ENCODE results near the gene MAP3K20.
"Not testable (repeated sequence)": the region's sequence is repeated elsewhere in the genome, so short reads cannot be mapped to it uniquely, and the experiment has no call there.

Gene MAP3K20

GRCh38 chr2:173252581-173252980, 176.9 kb downstream of the MAP3K20 start:
- DNase-seq (ENCODE audit: low spot score), result no peak
- no peak for TF ChIP-seq CTCF (IDR thresholded peaks at IDR 0.05; ENCODE audit: extremely low read depth, missing control alignments)

- no peak for DNase-seq (ENCODE audit: low spot score)
- TF ChIP-seq CTCF (IDR thresholded peaks at IDR 0.05; ENCODE audit: extremely low read depth, missing control alignments), result no peak
Observed at GRCh38 chr2:173254659-173255058, 179.0 kb downstream of the MAP3K20 start.

GRCh38 chr2:173258701-173259100, 183.1 kb downstream of the MAP3K20 start:
- TF ChIP-seq CTCF (IDR thresholded peaks at IDR 0.05; ENCODE audit: extremely low read depth, missing control alignments), result no peak
- DNase-seq (ENCODE audit: low spot score), result no peak

DNA sequence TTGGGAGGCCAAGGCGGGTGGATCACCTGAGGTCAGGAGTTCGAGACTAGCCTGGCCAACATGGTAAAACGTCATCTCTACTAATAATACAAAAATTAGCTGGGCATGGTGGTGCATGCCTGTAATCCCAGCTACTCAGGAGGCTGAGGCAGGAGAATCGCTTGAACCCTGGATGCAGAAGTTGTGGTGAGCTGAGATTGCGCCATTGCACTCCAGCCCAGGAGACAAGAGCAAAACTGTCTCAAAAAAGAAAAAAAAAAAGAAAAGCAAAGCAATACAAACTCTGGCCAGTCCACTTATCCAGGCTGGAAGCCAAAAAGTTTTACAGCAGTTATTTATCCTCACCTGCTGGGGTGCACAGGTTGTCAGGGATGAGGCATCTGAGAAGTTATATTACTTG, 186.7 kb downstream of the MAP3K20 start:
- DNase-seq (ENCODE audit: low spot score), result not testable (repeated sequence)

GRCh38 chr2:173264151-173264550, 188.5 kb downstream of the MAP3K20 start:
- TF ChIP-seq CTCF (IDR thresholded peaks at IDR 0.05; ENCODE audit: extremely low read depth, missing control alignments), result no peak
- no peak for DNase-seq (ENCODE audit: low spot score)

DNA sequence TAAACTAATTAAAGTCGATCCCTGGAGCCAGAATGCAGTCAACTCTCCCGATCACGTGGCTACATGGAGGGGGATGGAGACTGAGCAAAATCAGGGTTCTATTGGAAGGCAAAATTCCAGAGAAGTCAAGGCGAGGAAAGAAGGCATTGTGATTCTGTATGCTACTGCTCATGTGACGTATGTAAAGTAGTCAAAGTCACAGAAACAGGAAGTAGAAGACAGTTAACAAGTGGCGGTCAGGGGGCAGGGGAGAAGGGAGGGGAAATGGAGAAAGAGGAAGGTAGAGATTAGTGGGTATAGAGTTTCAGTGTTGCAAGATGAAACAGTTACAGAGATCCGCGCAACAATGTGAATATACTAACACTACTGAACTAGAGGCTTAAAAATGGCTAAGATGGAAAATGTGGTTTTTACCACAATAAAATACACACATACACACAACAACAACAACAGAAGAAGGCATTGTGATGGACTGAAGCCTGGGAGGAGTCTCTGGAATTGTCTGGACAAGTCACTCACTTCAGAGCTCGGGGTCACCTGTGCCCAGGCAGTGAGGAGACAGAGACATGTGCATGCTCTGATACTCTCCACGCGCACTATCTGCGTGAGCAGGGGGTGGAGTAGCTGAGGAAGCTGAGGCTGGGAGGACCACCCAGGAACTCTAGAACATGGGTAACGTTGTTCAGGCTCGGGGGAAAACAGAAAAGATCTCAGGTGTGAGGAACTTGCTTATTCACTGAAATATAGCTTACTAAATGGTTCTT, 189.1 kb downstream of the MAP3K20 start:
- no peak for TF ChIP-seq CTCF (IDR thresholded peaks at IDR 0.05; ENCODE audit: extremely low read depth, missing control alignments)
- peak; percentile 59 for DNase-seq (ENCODE audit: low spot score)

DNA sequence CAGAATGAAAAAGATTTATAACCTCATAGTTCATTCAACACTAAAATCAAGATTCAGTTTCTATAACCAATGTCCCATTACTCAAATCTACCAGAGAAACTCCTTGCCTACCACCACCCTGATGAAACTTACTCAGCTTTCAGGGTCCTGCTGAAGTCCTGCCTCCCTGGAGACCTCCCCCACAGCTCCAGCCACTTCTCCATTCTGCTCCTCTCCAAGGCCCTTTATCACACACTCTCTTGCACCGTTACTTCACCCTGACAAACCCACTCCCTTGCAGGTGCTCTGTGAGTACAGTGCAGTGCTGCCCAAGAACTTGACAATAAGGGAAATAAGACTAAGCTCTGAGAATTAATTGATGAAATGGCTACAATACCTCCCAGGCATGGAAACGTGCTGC, 195.5 kb downstream of the MAP3K20 start:
- no peak for DNase-seq (ENCODE audit: low spot score)
- TF ChIP-seq CTCF (IDR thresholded peaks at IDR 0.05; ENCODE audit: extremely low read depth, missing control alignments), result no peak

DNA sequence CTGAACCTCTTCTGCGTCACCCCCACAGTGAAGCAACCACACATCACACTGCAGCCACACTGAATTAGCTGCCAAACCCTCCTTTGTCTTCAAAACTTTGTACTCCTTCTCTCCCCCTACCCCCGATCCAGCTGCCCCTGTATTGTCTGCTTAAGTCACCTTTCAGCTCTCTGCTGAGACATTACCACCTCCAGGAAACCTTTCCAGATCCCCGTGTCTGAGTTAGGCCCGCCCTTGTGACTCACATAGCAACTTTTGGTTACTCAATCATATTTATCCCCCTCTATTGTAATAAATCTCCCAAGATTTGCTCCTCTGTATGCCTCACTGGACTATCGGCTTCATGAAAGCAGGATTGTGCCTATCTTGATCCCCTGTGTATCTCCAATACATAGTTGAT, 196.2 kb downstream of the MAP3K20 start:
- TF ChIP-seq CTCF (IDR thresholded peaks at IDR 0.05; ENCODE audit: extremely low read depth, missing control alignments), result no peak
- no peak for DNase-seq (ENCODE audit: low spot score)

Data from GM20000 (cell line).